OCI-LY7 (cell line): ENCODE results near the gene PRB4.

Experiments
- EZH2phosphoT487 ChIP-seq: fragments of 200-600 bp; sonication (generic); IDR thresholded peaks from 2 replicates; pipeline ENCODE4 v1.6.1; 2018; ENCODE audit warnings: low read depth, borderline replicate concordance, mild to moderate bottlenecking, mixed run types, antibody characterized with exemption, low read length, moderate library complexity, mixed read lengths
- TF ChIP-seq, protein P1 (sequence below): fragments of 200-600 bp; sonication (generic); conservative IDR thresholded peaks from 2 replicates; pipeline ENCODE4 v1.5.1; 2014; ENCODE audit warnings: mild to moderate bottlenecking, antibody characterized with exemption, low read length, moderate library complexity, mixed read lengths

DNA sequence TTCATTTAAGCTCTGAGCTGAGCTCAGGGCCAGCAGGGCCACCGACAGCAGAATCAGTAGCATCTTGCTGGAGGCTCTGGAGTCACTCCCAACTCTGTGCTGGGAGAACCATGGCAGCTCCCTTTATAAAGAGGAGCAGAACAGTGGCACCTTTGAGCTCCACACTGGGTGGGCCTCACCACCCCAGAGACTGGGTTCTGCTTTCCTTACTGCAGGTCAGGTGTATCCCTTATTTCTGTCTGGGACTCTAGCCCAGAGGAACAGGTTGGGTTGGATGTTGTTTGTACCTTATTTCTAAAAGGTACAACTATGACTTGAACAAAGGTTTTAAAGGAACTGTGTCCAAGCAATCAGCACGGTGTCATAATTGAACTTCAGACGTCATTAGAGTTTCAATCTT lies 40.6 kb downstream of the PRB4 start, which contains the start of gene PRB3:
- TF ChIP-seq, protein P1, sequence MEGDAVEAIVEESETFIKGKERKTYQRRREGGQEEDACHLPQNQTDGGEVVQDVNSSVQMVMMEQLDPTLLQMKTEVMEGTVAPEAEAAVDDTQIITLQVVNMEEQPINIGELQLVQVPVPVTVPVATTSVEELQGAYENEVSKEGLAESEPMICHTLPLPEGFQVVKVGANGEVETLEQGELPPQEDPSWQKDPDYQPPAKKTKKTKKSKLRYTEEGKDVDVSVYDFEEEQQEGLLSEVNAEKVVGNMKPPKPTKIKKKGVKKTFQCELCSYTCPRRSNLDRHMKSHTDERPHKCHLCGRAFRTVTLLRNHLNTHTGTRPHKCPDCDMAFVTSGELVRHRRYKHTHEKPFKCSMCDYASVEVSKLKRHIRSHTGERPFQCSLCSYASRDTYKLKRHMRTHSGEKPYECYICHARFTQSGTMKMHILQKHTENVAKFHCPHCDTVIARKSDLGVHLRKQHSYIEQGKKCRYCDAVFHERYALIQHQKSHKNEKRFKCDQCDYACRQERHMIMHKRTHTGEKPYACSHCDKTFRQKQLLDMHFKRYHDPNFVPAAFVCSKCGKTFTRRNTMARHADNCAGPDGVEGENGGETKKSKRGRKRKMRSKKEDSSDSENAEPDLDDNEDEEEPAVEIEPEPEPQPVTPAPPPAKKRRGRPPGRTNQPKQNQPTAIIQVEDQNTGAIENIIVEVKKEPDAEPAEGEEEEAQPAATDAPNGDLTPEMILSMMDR: no peak
- TF ChIP-seq EZH2phosphoT487: no peak
